Activated gamma-delta T cell (primary cell): Measurements from ENCODE around the gene HORMAD2.

Experiments
- DNase-seq: peaks from one replicate; lab custom pipeline; 2025; lab: John Stamatoyannopoulos, UW

The HORMAD2 gene

GRCh38 chr22:30167296-30167695 is 87.0 kb downstream of the HORMAD2 start:
- DNase-seq: no peak

GRCh38 chr22:30167734-30168133 is 87.5 kb downstream of the HORMAD2 start:
- DNase-seq: no peak

- no peak for DNase-seq
Measured at GRCh38 chr22:30169002-30169401, 88.7 kb downstream of the HORMAD2 start.

- no peak for DNase-seq
Measured at GRCh38 chr22:30170129-30170528, 89.9 kb downstream of the HORMAD2 start.

GRCh38 chr22:30171008-30171407 is 90.7 kb downstream of the HORMAD2 start:
- no peak for DNase-seq

GRCh38 chr22:30175690-30176288 is 95.5 kb downstream of the HORMAD2 start:
- DNase-seq: no peak

- no peak for DNase-seq
Measured at GRCh38 chr22:30176431-30176830, 96.2 kb downstream of the HORMAD2 start.

GRCh38 chr22:30178181-30179126 is 98.2 kb downstream of the HORMAD2 start:
- DNase-seq: no peak

- no peak for DNase-seq
Measured at GRCh38 chr22:30180616-30181015, 100.4 kb downstream of the HORMAD2 start.

- no peak for DNase-seq
Measured at GRCh38 chr22:30181459-30182349, 101.4 kb downstream of the HORMAD2 start.

- DNase-seq: no peak
Measured at GRCh38 chr22:30182350-30182745, 102.1 kb downstream of the HORMAD2 start.

GRCh38 chr22:30182815-30183214 is 102.6 kb downstream of the HORMAD2 start:
- no peak for DNase-seq

GRCh38 chr22:30183271-30183670 is 103.0 kb downstream of the HORMAD2 start:
- no peak for DNase-seq

- DNase-seq: no peak
Measured at GRCh38 chr22:30183861-30184278, 103.6 kb downstream of the HORMAD2 start.

- no peak for DNase-seq
Measured at GRCh38 chr22:30185129-30185528, 104.9 kb downstream of the HORMAD2 start.

GRCh38 chr22:30185549-30185948 is 105.3 kb downstream of the HORMAD2 start:
- DNase-seq: no peak

GRCh38 chr22:30186041-30186440 is 105.8 kb downstream of the HORMAD2 start:
- DNase-seq: no peak

GRCh38 chr22:30186510-30186909 is 106.2 kb downstream of the HORMAD2 start:
- DNase-seq: no peak

GRCh38 chr22:30187094-30187493 is 106.8 kb downstream of the HORMAD2 start:
- DNase-seq: no peak

GRCh38 chr22:30187529-30188407 is 107.5 kb downstream of the HORMAD2 start:
- DNase-seq: no peak

- no peak for DNase-seq
Measured at GRCh38 chr22:30188911-30189310, 108.6 kb downstream of the HORMAD2 start.
